Body of pancreas (tissue), 4 donors: Measurements from ENCODE around the gene SYNPO. TPM values are rescaled to one million over a fixed set of nuclear protein-coding genes. Genes with fewer than 3 reads are reported as not detected.

ENCODE experiments used
- ATAC-seq: fragments of 150-250 bp; one replicate; pipeline ENCODE4 v1.9.1; 2016
- DNase-seq, 4 donors: peaks; one replicate each; pipeline ENCODE4 v3.0.0-alpha.2; 2019
- H3K27ac ChIP-seq, 4 donors: fragments of 200-600 bp; sonication (generic); 1 replicate in 3 of 4; 2 replicates in 1 of 4; pipeline versions ENCODE4 v1.5.1 to v1.6.1; 2016 to 2019; ENCODE audit warnings: mild to moderate bottlenecking in 1 of 4, mixed read lengths in 1 of 4, moderate library complexity in 1 of 4
- H3K27me3 ChIP-seq, 2 donors: fragments of 200-600 bp; sonication (generic); one replicate each; pipeline ENCODE4 v1.6.0; 2016; ENCODE audit warnings: mild to moderate bottlenecking in 1 of 2
- H3K36me3 ChIP-seq, 2 donors: fragments of 200-600 bp; sonication (generic); replicated peaks in 1 of 2; 2 replicates each; pipeline ENCODE4 v1.5.1; 2016; ENCODE audit warnings: low read depth in 2 of 2; ENCODE audit not compliant: insufficient read depth in 1 of 2
- H3K4me1 ChIP-seq: fragments of 200-600 bp; sonication (generic); one replicate; pipeline ENCODE4 v1.6.0; 2016
- H3K4me3 ChIP-seq, 2 donors: fragments of 200-600 bp; sonication (generic); 1 replicate in 1 of 2; 2 replicates in 1 of 2; pipeline ENCODE4 v1.5.1; 2016 to 2019
- H3K9me3 ChIP-seq, 3 donors: fragments of 200-600 bp; sonication (generic); 1 replicate in 2 of 3; 2 replicates in 1 of 3; pipeline ENCODE4 v1.5.1; 2016
- POLR2A ChIP-seq, 3 donors: fragments of 450-650 bp; IDR thresholded peaks; one replicate each; pipeline ENCODE4 v1.6.1; 2016; ENCODE audit warnings: antibody characterized with exemption in 3 of 3, mild to moderate bottlenecking in 2 of 3
- WGBS, 2 donors: methylation state at CpG; one replicate each; pipeline ENCODE4 v1.1.5; 2017; 5-methylcytosine and 5-hydroxymethylcytosine counted together
- intact Hi-C: fragments of 100-400 bp; cut with DNase I; formaldehyde crosslinking; loops from one replicate; pipeline ENCODE4 v1.15.1; 2023
- total RNA-seq, 2 donors: library from RNA; depleted of rRNA; stranded (reverse); fragments of >200 nt; gene quantifications; one replicate each; pipeline ENCODE4 v1.1.0, GENCODE V29; 2016
- TF ChIP-seq, protein P1 (sequence below), 7 experiments: fragments of 450-650 bp in 4 of 7; fragments of 200-600 bp in 3 of 7; sonication (generic) in 3 of 7; IDR thresholded peaks; one replicate each; pipeline ENCODE4 v1.5.1; 2016 to 2019; ENCODE audit warnings: antibody characterized with exemption in 7 of 7

The SYNPO gene
- total RNA-seq, 2 donors from 2014 or later: 18.4 to 40.9 TPM

DNA sequence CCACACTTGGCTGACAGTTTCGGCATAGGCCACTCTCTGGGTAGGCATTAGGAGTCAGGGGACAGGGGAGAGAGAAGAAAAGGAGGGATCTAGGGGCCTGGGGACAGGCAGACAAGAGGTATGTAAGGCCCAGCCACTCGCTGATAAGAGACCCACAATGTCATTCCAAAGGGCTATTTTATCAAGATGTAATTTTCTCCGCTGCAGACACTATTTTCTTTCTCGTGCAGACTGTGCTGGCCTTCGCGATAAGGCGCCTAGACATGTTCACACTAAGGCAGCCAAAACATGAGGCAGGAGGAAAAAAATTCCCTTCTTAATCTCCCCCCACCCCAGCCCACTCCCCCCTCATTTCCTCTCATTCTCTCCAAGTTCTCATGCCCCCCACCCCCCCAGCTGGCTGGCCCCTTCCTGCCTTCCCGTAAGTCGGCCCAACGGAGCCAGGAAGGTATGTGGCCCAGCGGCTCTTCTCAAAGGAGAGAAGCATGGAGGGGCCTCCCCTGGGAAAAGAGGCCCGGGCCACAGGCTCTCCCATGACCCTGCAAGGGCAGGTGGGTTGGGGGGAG lies 44.9 kb upstream of the SYNPO start:
- no peak for DNase-seq
- Histone ChIP-seq H3K36me3 (no peaks in the 10 kb centered on the region), H3K4me3 (no peak overlapping the region), H3K27me3 (no peaks in the 10 kb centered on the region), H3K9me3 (no peaks in the 10 kb centered on the region), H3K4me1 (peaks cover 27% of the 10 kb centered on the region), H3K27ac (peak overlapping the region in 3 of 4 donors; percentile 25 to 57 (median 34))
- peak; percentile 15 for ATAC-seq
- 63 to 64% methylated on average over 12 of the region's 12 CpGs for WGBS, 2 donors
- TF ChIP-seq, protein P1, sequence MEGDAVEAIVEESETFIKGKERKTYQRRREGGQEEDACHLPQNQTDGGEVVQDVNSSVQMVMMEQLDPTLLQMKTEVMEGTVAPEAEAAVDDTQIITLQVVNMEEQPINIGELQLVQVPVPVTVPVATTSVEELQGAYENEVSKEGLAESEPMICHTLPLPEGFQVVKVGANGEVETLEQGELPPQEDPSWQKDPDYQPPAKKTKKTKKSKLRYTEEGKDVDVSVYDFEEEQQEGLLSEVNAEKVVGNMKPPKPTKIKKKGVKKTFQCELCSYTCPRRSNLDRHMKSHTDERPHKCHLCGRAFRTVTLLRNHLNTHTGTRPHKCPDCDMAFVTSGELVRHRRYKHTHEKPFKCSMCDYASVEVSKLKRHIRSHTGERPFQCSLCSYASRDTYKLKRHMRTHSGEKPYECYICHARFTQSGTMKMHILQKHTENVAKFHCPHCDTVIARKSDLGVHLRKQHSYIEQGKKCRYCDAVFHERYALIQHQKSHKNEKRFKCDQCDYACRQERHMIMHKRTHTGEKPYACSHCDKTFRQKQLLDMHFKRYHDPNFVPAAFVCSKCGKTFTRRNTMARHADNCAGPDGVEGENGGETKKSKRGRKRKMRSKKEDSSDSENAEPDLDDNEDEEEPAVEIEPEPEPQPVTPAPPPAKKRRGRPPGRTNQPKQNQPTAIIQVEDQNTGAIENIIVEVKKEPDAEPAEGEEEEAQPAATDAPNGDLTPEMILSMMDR (IDR thresholded peaks at IDR 0.05): no peak
- TF ChIP-seq POLR2A (IDR thresholded peaks at IDR 0.05): no peak
- intact Hi-C loops: no loop called here

DNA sequence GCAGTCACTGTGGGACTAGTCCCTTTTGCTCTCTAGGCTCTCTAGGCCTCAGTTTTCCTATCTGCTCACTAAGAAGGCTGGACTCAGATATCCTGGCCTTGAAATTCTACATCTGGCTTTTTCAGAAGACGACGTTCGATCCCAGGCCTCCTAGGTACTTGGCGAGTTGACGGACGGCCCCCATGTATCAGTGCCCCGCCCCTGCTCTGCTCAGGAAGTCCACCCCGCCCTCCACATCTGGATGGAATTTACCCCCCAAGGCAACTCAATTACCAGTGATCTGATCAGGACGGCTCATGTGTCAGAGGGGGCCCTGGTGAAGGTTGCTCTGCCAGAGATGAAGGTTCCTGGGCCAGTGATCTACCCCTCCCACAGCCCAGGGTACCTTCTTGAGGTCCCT lies 44.1 kb upstream of the SYNPO start:
- DNase-seq: no peak
- H3K36me3 ChIP-seq: no peaks in the 10 kb centered on the region
- ATAC-seq: no peak
- TF ChIP-seq, protein P1 (IDR thresholded peaks at IDR 0.05): no peak
- no peak for TF ChIP-seq POLR2A (IDR thresholded peaks at IDR 0.05)
- intact Hi-C loops: no loop called here
- no peaks in the 10 kb centered on the region for H3K9me3 ChIP-seq
- no peaks in the 10 kb centered on the region for H3K27me3 ChIP-seq
- H3K4me1 ChIP-seq: peaks cover 25% of the 10 kb centered on the region
- no peak overlapping the region for H3K4me3 ChIP-seq
- peak overlapping the region in 3 of 4 donors; percentile 25 to 57 (median 34) for H3K27ac ChIP-seq
- 76 to 94% methylated on average over 9 of the region's 9 CpGs for WGBS, 2 donors

DNA sequence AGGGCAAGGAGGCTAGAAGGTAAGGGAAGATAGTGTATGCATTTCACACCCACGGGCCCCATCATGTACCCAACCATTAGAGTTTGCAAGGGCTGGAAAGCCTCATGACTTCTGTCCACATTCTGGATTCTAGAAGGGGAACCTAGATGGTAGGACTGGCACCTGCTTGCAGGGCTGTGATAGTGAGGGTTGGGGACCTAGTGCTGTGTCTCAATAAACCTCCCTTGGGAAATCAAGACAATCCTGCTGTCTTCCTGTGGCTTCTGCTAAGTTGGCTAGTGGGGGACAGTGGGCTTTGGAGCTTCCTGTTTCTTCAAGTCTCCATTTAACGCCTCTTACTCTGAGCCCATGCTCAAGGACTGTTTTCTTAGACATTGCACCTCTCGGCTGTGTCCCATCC lies 43.6 kb upstream of the SYNPO start:
- WGBS, 2 donors: 81 to 91% methylated on average over 3 of the region's 3 CpGs

DNA sequence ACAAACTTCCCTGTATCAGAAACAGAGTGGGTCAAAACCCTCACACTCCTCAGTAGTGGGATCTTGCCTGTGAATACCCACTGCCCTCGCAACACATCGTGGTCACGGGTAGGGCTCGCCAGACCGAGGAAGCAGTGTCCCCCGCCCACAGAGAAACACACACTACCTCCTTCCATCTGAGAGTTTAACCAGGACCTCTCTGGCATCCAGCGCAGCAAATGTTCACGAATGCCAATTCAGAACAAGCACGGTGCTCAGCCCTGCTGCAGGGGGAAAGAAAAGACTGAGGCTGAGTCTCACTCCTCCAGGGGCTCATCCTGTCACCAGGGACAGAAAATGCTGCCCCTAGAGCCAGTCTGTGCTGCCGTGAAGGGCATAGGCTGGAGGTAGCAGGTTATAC lies 42.5 kb upstream of the SYNPO start:
- intact Hi-C loops: no loop called here
- WGBS, 2 donors: 65 to 80% methylated on average over 2 to 10 of the region's 10 CpGs
- Histone ChIP-seq H3K9me3 (no peaks in the 10 kb centered on the region), H3K4me3 (no peak overlapping the region), H3K36me3 (no peaks in the 10 kb centered on the region), H3K27me3 (no peaks in the 10 kb centered on the region), H3K27ac (peak overlapping the region in 1 of 4 donors; percentile 27), H3K4me1 (peaks cover 18% of the 10 kb centered on the region)
- TF ChIP-seq, protein P1 (IDR thresholded peaks at IDR 0.05): no peak
- no peak for TF ChIP-seq POLR2A (IDR thresholded peaks at IDR 0.05)
- ATAC-seq (no peak), DNase-seq (no peak)

More for the DNA sequence above, 43.6 kb upstream of the SYNPO start:
- no peak for TF ChIP-seq POLR2A (IDR thresholded peaks at IDR 0.05)
- TF ChIP-seq, protein P1 (IDR thresholded peaks at IDR 0.05): no peak
- Histone ChIP-seq H3K4me1 (peaks cover 20% of the 10 kb centered on the region), H3K27ac (no peak overlapping the region), H3K9me3 (no peaks in the 10 kb centered on the region), H3K36me3 (no peaks in the 10 kb centered on the region), H3K4me3 (no peak overlapping the region), H3K27me3 (no peaks in the 10 kb centered on the region)
- intact Hi-C loops: no loop called here
- ATAC-seq (no peak), DNase-seq (no peak)

DNA sequence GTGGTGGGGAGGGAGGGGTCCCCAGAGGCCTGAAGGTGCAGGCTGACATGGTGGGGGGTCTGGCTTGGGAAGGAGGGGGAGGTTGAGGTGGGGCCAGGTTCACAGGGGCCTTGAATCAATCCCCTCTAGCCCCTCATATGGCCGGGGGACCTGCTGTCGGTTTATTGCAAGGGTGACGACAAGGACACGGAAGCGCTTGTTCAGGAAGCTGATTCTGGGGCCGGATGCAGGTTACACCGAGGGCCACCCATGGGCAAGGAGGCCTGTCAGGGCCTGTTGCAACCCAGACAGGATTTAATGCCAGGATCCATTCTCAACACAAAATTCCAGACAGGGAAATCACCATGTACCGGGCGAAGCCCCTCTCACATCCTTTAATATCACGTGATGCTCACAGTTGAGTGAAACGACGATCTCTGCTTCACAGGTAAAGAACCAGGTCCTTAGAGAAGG lies 41.6 kb upstream of the SYNPO start:
- 88 to 92% methylated on average over 11 to 12 of the region's 12 CpGs for WGBS, 2 donors
- H3K27me3 ChIP-seq: no peaks in the 10 kb centered on the region
- H3K36me3 ChIP-seq: no peaks in the 10 kb centered on the region
- H3K4me3 ChIP-seq: no peak overlapping the region
- intact Hi-C loops: no loop called here
- H3K4me1 ChIP-seq: peaks cover 18% of the 10 kb centered on the region
- no peak for ATAC-seq
- no peak for DNase-seq
- peak overlapping the region in 2 of 4 donors; percentile 27 to 54 for H3K27ac ChIP-seq
- no peaks in the 10 kb centered on the region for H3K9me3 ChIP-seq
- TF ChIP-seq POLR2A (IDR thresholded peaks at IDR 0.05): no peak
- TF ChIP-seq, protein P1 (IDR thresholded peaks at IDR 0.05): no peak
